PC-3 (cell line): ENCODE data around the gene KCNK3.

Experiments
- CTCF ChIP-seq: fragments of 300-600 bp; sonication (generic); conservative IDR thresholded peaks from 2 replicates; pipeline ENCODE4 v1.5.1; 2017; ENCODE audit warnings: antibody characterized with exemption, low read depth, mild to moderate bottlenecking, low read length
- EZH2phosphoT487 ChIP-seq: fragments of 300-600 bp; sonication (generic); IDR thresholded peaks from 2 replicates; pipeline ENCODE4 v1.6.1; 2018; ENCODE audit warnings: mild to moderate bottlenecking, antibody characterized with exemption, low read length, borderline replicate concordance

DNA sequence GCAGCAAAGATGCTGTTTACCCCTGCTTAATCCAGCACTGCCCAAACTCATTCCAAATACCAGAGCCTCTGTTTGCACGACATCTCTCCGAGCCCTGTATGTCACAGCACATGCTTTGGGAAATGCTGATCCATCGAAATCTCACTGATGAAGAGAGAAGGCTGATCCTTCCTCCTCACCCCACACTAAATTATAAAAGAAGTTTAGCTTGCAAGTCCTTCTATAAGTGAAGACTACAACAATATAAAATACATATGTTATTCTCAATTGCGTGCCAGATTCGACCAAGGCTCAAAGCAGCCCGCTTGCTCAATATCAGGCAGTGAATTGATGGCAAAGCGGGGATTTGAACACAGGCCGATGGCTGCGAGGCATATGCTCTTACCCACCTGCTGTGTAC is 40.9 kb downstream of the KCNK3 start:
- TF ChIP-seq CTCF (no peak), EZH2phosphoT487 (no peak)
